ENCODE data around the gene MPHOSPH9.
A peak's percentile ranks its signal among the peaks of the same experiment; 100 is the strongest.

MPHOSPH9 gene

GRCh38 chr12:123232807-123233504 is at the start of gene MPHOSPH9, which contains the start of gene MTRFR:
MPHOSPH9 (minus strand) TSS chr12:123233141; CDS start chr12:123230364, 2,777 bp downstream.
MTRFR (plus strand) TSS chr12:123233436; CDS start chr12:123253675, 20,239 bp downstream.
- H3K4me3 ChIP-seq (ENCODE audit: low read length): peak within 1 kb of the TSS; percentile 99
- no peak for TF ChIP-seq CTCF (conservative IDR thresholded peaks at IDR 0.05; ENCODE audit: low read length)
- DNase-seq (ENCODE audit: low read depth): peak; percentile 99

DNA sequence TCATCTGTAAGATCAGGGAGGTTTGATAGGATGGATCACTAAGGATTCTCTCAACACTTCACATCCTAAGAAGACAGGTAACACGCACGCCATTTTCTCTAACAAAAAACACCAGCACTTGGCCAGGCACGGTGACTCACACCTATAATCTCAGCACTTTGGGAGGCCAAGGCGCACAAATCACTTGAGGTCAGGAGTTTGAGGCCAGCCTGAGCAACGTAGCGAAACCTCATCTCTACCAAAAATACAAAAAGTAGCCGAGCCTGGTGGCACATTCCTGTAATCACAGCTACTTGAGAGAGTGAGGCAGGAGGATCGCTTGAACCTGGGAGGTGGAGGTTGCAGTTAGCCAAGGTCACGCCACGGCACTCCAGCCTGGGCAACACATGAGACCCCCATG is 49.2 kb upstream of the MPHOSPH9 start:
- DNase-seq (ENCODE audit: low read depth): no peak
- TF ChIP-seq CTCF (conservative IDR thresholded peaks at IDR 0.05; ENCODE audit: low read length): no peak
- H3K4me3 ChIP-seq (ENCODE audit: low read length): no peak overlapping the region

GRCh38 chr12:123280971-123281370 is 48.0 kb upstream of the MPHOSPH9 start:
- no peak for DNase-seq (ENCODE audit: low read depth)
- no peak overlapping the region for H3K4me3 ChIP-seq (ENCODE audit: low read length)

DNA sequence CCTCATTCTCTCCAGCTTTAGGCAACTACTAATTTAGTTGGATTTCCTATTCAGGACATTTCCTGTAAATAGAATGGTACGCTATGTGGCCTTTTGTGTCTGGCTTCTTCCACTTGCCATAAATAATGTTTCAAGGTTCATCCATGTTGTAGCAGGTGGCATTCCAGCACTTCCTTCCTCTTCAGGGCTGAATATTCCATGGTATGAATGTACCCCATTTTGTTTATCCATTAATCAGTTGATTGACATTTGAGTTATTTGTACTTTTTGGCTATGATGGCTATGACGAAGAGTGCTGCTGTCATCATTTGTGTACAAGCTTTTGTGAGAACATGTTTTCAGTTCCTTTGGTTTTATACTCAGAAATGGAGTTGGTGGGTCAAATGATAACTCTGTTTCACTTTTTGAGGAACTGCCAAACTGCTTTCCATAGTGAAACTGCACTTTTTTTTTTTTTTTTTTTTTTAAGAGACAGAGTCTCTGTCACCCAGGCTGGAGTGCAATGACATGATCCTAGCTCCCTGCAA is 45.2 kb upstream of the MPHOSPH9 start:
- no peak overlapping the region for H3K4me3 ChIP-seq (ENCODE audit: low read length)
- no peak for TF ChIP-seq CTCF (conservative IDR thresholded peaks at IDR 0.05; ENCODE audit: low read length)
- DNase-seq (ENCODE audit: low read depth): no peak

More at GRCh38 chr12:123280971-123281370, 48.0 kb upstream of the MPHOSPH9 start:
- no peak for TF ChIP-seq CTCF (conservative IDR thresholded peaks at IDR 0.05; ENCODE audit: low read length)

DNA sequence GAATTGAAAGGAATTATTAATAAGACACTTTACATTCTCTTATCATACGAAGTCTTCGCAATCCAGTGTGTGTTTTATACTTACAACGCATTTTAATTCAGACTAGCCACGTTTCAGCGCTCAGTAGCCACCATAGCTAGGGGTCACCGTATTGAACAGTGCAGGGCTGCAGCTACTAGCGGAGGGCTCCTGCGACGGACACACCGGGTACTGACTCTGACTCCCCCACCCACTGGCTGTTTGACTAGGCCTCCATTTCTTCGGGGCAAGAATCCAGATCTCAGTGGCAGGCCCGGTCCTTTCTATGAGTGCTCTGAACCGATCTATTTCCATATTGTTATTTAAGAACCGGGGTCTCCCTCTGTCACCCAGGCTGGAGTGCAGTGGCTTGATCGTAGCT is 40.2 kb upstream of the MPHOSPH9 start:
- DNase-seq (ENCODE audit: low read depth): no peak
- no peak for TF ChIP-seq CTCF (conservative IDR thresholded peaks at IDR 0.05; ENCODE audit: low read length)
- H3K4me3 ChIP-seq (ENCODE audit: low read length): no peak overlapping the region

GRCh38 chr12:123271001-123271668 is 38.2 kb upstream of the MPHOSPH9 start:
- peak; percentile 35 for TF ChIP-seq CTCF (conservative IDR thresholded peaks at IDR 0.05; ENCODE audit: low read length)
- peak overlapping the region; percentile 71 for H3K4me3 ChIP-seq (ENCODE audit: low read length)
- DNase-seq (ENCODE audit: low read depth): peak; percentile 55
